Osteoblast (primary cell): ENCODE results near the gene PCDHA7. TPM values are rescaled to one million over a fixed set of nuclear protein-coding genes. Genes with fewer than 3 reads are reported as not detected.
A peak's percentile ranks its signal among the peaks of the same experiment; 100 is the strongest.

Experiments
- DNase-seq: peaks from one replicate; pipeline ENCODE4 v3.0.0; 2011; ENCODE audit warnings: low spot score, mixed read lengths; ENCODE audit not compliant: insufficient read length; ENCODE audit errors: missing footprints
- H2AFZ ChIP-seq: 2 replicates; pipeline ENCODE4 v1.6.0; 2011; ENCODE audit warnings: mild to moderate bottlenecking, low read length
- H3K27ac ChIP-seq: 2 replicates; pipeline ENCODE4 v1.5.1; 2011; ENCODE audit warnings: mild to moderate bottlenecking, low read depth, low read length, moderate library complexity
- H3K27me3 ChIP-seq: 2 replicates; pipeline ENCODE4 v1.6.0; 2012; ENCODE audit warnings: mild to moderate bottlenecking, control low read depth, inconsistent platforms, low read length, moderate library complexity; ENCODE audit not compliant: insufficient read depth
- H3K36me3 ChIP-seq: 2 replicates; pipeline ENCODE4 v1.5.1; 2011; ENCODE audit warnings: mild to moderate bottlenecking, low read length, control low read depth, moderate library complexity; ENCODE audit not compliant: insufficient read depth
- H3K4me1 ChIP-seq: 2 replicates; pipeline ENCODE4 v1.5.1; 2011; ENCODE audit warnings: mild to moderate bottlenecking, low read length, control low read depth, moderate library complexity; ENCODE audit not compliant: insufficient read depth
- H3K4me2 ChIP-seq: 2 replicates; pipeline ENCODE4 v1.6.0; 2011; ENCODE audit warnings: mild to moderate bottlenecking, low read length; ENCODE audit not compliant: insufficient read depth
- H3K4me3 ChIP-seq: fragments of 200-600 bp; sonication (generic); 3 replicates; pipeline ENCODE4 v1.5.1; 2012; ENCODE audit warnings: mild to moderate bottlenecking, low read length, inconsistent platforms; ENCODE audit not compliant: insufficient read depth
- H3K79me2 ChIP-seq: 2 replicates; pipeline ENCODE4 v1.6.0; 2012; ENCODE audit warnings: mild to moderate bottlenecking, low read length, control low read depth, inconsistent platforms; ENCODE audit not compliant: insufficient read depth
- H3K9me3 ChIP-seq: 2 replicates; pipeline ENCODE4 v1.5.1; 2011; ENCODE audit warnings: low read depth, low read length, control low read depth
- H4K20me1 ChIP-seq: 2 replicates; pipeline ENCODE4 v1.6.0; 2012; ENCODE audit warnings: mild to moderate bottlenecking, low read length, control low read depth; ENCODE audit not compliant: insufficient read depth
- CTCF ChIP-seq: IDR thresholded peaks from 2 replicates; pipeline ENCODE4 v1.5.1; 2011; ENCODE audit warnings: mild to moderate bottlenecking, low read depth, low read length, moderate library complexity; ENCODE audit errors: extremely low read depth
- total RNA-seq: library from RNA; depleted of rRNA; stranded (reverse); fragments of >200 nt; gene quantifications from 2 replicates; pipeline ENCODE4 v1.2.3, GENCODE V29; 2012

The PCDHA7 gene
- total RNA-seq, 1 donor = 0.72 TPM

- Histone ChIP-seq H3K27me3 (no peaks in the 10 kb centered on the region), H3K4me2 (no peak overlapping the region), H3K4me1 (no peaks in the 10 kb centered on the region), H2AFZ (no peak overlapping the region), H3K36me3 (no peaks in the 10 kb centered on the region), H3K27ac (no peak overlapping the region), H3K9me3 (no peaks in the 10 kb centered on the region), H4K20me1 (no peaks in the 10 kb centered on the region), H3K4me3 (no peak overlapping the region), H3K79me2 (no peaks in the 10 kb centered on the region)
- peak; percentile 19 for DNase-seq
- no peak for TF ChIP-seq CTCF
These were observed 50.0 kb downstream of the PCDHA7 start for GRCh38 chr5:140883927-140884697.

Other genes with a start within 250 kb of the PCDHA7 start
- 1.8 and 4.0 TPM in 2 replicates for gene CD14, start 201.1 kb upstream of the PCDHA7 start, total RNA-seq
- 8.3 and 8.5 TPM in 2 replicates for gene TMCO6, start 194.8 kb upstream of the PCDHA7 start, total RNA-seq
- gene NDUFA2, start 186.6 kb upstream of the PCDHA7 start, total RNA-seq = 29.7 and 30.6 TPM in 2 replicates
- 70.1 and 84.3 TPM in 2 replicates for gene IK, start 186.4 kb upstream of the PCDHA7 start, total RNA-seq
- 30.8 and 32.1 TPM in 2 replicates for gene WDR55, start 169.4 kb upstream of the PCDHA7 start, total RNA-seq
- gene DND1, start 160.7 kb upstream of the PCDHA7 start, total RNA-seq = 0.59 TPM in 1 of 2 replicates, not detected in the other
- gene HARS1, start 142.9 kb upstream of the PCDHA7 start, total RNA-seq = 41.3 and 41.6 TPM in 2 replicates
- 28.6 and 31.5 TPM in 2 replicates for gene HARS2, start 142.8 kb upstream of the PCDHA7 start, total RNA-seq
- gene ZMAT2, start 133.8 kb upstream of the PCDHA7 start, total RNA-seq = 31.8 and 33.9 TPM in 2 replicates
- gene PCDHA1, start 48.1 kb upstream of the PCDHA7 start, total RNA-seq = not detected in 2 replicates
- under 0.01 and 0.29 TPM in 2 replicates for gene PCDHA2, start 39.4 kb upstream of the PCDHA7 start, total RNA-seq
- gene PCDHA3, start 33.2 kb upstream of the PCDHA7 start, total RNA-seq = 0.36 and 0.59 TPM in 2 replicates
- 0.72 and 0.88 TPM in 2 replicates for gene PCDHA4, start 27.2 kb upstream of the PCDHA7 start, total RNA-seq
- gene PCDHA5, start 12.7 kb upstream of the PCDHA7 start, total RNA-seq = under 0.01 and 0.29 TPM in 2 replicates
- gene PCDHA6, start 6.3 kb upstream of the PCDHA7 start, total RNA-seq = 0.88 and 1.1 TPM in 2 replicates
- 0.29 and 0.36 TPM in 2 replicates for gene PCDHA8, start 6.9 kb downstream of the PCDHA7 start, total RNA-seq
- gene PCDHA9, start 14.1 kb downstream of the PCDHA7 start, total RNA-seq = 0.29 and 0.36 TPM in 2 replicates
- gene PCDHA10, start 21.6 kb downstream of the PCDHA7 start, total RNA-seq = 0.36 and 0.59 TPM in 2 replicates
- gene PCDHA11, start 34.7 kb downstream of the PCDHA7 start, total RNA-seq = 0.29 and 0.36 TPM in 2 replicates
- under 0.01 and 0.36 TPM in 2 replicates for gene PCDHA12, start 41.0 kb downstream of the PCDHA7 start, total RNA-seq
- gene PCDHA13, start 47.9 kb downstream of the PCDHA7 start, total RNA-seq = under 0.01 TPM in 2 replicates
- 0.29 and 0.36 TPM in 2 replicates for gene PCDHAC1, start 92.0 kb downstream of the PCDHA7 start, total RNA-seq
- 0.36 and 0.59 TPM in 2 replicates for gene PCDHAC2, start 132.2 kb downstream of the PCDHA7 start, total RNA-seq
- gene PCDHB1, start 217.1 kb downstream of the PCDHA7 start, total RNA-seq = not detected in 2 replicates